HUDEP-2 (cell line): ENCODE measurements around the gene CLMN.

Experiments used
- DNase-seq, 76 experiments: peaks; one replicate each; lab custom pipeline; 2025; ENCODE audit not compliant: unreplicated experiment in 76 of 76; lab: John Stamatoyannopoulos, UW

CLMN gene

DNA sequence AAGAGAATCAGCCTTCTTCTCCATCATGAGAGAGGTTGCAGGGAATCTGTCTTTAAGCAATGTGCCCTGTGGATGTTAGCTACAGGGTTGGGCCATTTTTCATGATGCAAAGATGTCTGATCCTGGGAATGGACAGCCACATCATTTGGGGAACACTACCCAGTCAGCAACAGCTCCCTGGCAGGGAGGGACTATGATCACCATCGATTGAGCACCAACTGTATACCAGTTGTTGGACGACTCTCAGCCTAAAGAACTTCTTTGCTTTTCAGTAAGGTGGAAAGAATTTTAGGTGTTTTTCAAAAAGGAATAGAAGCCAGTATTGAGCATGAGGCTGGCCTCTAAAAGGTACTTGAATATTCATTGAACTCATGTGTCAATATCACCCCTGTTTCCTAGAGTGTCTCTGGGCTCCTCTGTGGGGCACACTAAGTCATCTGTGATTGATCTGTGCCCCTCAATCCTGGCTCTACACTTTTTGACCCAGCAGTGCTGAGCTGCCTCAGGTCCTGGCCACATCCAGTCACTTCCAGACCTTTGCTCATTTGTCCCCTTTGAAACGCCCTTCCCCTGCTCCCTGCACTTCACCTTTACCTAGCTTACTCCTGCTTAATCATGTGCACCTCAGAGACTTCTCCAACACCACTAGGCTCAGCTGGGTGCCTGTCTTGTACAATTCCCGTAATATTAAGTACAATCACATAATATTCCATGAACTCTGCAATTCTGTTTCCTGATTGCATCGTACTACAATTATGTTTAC is 2.2 kb upstream of the CLMN start:
- DNase-seq, result no peak

DNA sequence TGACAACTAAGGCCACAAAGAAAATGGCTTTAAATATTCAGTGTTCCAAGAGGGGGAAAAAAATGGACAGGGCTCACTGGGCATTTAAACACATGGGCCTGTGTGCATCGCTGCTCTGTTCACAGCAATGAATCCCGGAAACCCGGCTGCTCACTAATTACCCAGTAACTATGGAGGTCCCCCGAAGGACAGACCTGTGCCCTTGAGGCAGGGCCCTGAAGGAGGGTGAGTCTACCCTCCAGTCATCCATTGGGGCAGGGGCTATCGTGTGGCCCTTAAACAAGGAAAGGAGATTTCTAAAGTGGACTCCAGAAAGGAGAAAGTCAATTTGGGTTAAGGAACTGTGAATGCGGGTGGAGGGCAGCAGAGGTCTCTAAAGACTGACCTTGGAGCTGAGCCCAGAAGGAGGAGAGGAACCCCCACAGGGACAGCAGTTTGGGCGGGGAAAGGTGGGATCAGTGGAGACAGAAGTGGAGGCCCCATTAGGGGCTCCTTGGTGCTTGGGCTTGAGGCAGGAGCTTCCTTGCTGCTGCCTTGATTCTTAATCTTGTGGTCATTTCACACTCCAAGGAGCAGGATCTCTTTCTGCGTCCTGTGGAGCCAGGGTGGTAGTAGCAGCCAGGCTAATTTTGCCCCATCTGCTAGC is 1.4 kb upstream of the CLMN start:
- no peak for DNase-seq

- no peak for DNase-seq
Observed at GRCh38 chr14:95320078-95320895, 579 bp upstream of the CLMN start.

GRCh38 chr14:95318399-95319311 is 1.1 kb downstream of the CLMN start:
- DNase-seq, result no peak

DNA sequence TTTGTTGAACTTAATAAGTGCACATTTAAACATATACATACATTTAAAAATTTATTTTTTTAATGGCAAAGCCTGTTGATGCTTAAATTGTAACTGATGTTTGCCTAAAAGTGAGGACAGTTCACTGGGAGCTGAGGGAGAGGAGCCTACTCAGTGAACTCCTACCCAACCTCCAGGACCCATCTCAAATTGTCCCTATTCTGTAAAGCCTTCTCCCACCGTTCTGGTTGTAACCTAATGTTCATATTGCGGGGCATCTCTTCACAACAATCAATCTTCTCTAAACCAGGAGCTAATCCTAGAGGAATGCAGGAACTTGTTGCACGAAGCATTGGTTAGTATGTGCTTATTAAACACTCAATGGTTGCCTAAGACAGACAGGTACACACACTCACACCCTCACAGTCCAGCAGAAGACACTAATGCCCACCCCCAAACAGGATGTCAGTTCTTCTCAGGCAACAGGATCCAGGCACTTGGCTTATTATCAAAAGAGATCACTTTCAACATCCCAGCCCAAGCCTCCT is 1.8 kb downstream of the CLMN start:
- no peak for DNase-seq

DNA sequence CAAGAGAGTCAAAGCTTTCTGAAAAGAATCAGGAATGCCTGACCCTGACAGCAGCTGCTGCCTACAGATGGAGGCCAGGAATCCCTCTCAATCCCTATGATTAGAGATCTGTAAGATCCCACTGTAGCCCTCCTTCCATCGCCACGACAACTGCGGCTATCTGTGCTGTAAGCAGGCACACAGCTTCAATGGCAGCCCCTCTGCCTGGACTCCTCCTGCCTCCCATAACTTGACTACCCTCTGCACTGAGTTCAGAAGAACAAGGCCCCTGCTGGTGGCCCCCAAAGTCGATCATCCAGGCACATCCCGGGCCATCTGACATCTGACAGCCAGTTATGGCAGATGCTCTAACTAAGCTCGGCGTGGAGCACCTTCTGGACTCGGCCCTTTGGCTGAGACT is 2.9 kb downstream of the CLMN start:
- DNase-seq, result no peak

- DNase-seq, result no peak
Observed at GRCh38 chr14:95315579-95315978, 4.1 kb downstream of the CLMN start.

- no peak for DNase-seq
Observed at GRCh38 chr14:95315156-95315555, 4.6 kb downstream of the CLMN start.

GRCh38 chr14:95314609-95315008 is 5.1 kb downstream of the CLMN start:
- DNase-seq, result no peak

- DNase-seq, result no peak
Observed at GRCh38 chr14:95313707-95314106, 6.0 kb downstream of the CLMN start.

GRCh38 chr14:95313190-95313589 is 6.5 kb downstream of the CLMN start:
- DNase-seq, result no peak

DNA sequence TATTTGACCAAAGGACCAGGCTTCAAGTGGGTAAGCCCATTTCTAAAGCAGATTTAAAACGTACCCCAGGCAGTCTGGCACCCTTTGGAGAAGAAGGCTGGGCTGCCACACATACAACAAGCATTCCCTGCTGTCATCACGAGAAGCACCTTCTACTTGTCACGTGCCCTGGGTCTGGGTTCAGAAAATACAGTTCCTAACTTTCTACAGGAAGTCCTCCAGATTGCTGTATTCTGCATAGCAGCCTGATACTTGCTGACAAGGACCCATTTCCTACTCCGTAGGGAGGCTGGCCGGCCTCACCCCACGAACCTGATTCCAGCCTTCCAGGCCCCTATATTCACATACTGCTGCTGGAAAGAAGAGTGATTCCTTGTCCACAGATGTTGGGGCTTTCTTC is 7.4 kb downstream of the CLMN start:
- DNase-seq, result no peak

- no peak for DNase-seq
Observed at GRCh38 chr14:95311752-95312151, 8.0 kb downstream of the CLMN start.

DNA sequence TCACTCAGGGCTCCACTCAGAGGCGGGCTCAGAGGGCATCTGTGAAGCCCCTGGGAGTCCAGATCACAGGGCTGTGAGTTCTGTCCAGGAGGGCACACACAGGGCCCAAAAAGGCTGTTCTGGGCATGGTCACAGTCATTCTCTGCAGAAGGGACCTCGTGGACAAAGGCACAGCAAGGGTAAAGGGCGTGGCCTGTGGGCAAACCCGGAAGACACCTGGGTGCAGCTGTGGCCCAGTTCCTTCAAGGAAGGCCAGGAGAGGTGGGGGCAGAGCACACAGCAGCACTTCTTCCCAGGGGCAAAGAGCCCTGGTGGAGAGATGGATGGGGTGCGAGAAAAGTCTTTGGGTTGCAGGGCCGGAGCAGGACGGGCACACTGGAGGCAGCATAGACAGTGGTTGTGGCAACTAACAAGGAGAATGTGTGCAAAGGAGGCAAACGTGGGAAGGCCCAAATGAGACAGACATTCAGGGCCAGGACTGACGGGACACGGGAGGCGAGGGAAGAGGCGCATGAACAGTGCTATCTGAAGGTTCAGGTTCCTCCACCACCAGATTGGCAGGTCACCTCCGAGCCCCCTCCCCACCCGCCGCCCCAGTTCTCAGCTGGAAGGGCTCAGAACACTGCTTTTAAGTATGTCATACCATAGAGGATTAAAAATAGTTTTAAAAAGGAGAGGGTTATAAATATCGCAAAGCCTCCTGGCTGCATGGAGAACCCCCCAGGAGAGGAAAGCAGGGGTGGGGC is 8.9 kb downstream of the CLMN start:
- no peak for DNase-seq

GRCh38 chr14:95309261-95310051 is 10.3 kb downstream of the CLMN start:
- no peak for DNase-seq

DNA sequence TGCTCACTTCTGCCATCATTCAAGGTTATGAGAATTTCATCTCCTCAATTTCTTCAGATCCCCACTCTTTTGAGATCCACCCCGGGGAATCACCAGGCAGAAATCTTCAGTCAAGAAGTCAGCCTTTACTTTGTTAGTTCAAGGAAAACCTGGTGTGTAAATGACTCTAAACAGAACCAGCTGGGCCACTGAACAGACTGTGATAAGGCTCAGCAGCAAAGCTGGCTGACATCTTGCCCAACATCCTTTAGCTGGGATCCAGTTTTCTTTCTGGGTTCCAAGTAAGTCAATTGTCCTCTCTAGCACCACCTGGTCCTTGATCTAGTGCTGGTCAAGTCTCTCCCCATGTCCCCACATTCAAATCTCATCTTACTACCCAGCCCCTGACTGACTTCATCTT is 11.6 kb downstream of the CLMN start:
- no peak for DNase-seq

GRCh38 chr14:95307402-95308041 is 12.2 kb downstream of the CLMN start:
- DNase-seq, result no peak

GRCh38 chr14:95305940-95306339 is 13.8 kb downstream of the CLMN start:
- no peak for DNase-seq
